Measurements from ENCODE around the gene RDH8.

DNA sequence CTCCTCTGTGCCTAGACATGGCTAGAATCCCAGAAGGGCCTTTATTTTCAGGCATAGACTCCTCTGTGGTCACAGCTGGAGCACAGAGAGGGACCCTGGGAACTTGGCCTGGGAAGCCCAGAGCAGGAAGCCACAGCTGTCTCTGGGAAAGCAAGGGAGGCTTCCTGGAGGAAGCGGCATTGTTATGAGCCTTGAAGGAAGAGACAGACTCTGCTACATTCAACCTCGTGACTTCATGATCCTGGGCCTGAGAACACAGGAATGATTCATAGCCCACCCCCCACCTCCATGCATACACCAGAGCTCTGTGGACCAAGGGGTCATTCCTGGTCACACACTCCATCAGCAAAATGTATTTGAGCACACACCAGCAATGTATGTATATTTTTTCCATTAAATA, 8.6 kb downstream of the RDH8 start:
- no peak for TF ChIP-seq POLR2A (IDR thresholded peaks at IDR 0.05)
- TF ChIP-seq, protein P1, sequence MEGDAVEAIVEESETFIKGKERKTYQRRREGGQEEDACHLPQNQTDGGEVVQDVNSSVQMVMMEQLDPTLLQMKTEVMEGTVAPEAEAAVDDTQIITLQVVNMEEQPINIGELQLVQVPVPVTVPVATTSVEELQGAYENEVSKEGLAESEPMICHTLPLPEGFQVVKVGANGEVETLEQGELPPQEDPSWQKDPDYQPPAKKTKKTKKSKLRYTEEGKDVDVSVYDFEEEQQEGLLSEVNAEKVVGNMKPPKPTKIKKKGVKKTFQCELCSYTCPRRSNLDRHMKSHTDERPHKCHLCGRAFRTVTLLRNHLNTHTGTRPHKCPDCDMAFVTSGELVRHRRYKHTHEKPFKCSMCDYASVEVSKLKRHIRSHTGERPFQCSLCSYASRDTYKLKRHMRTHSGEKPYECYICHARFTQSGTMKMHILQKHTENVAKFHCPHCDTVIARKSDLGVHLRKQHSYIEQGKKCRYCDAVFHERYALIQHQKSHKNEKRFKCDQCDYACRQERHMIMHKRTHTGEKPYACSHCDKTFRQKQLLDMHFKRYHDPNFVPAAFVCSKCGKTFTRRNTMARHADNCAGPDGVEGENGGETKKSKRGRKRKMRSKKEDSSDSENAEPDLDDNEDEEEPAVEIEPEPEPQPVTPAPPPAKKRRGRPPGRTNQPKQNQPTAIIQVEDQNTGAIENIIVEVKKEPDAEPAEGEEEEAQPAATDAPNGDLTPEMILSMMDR (IDR thresholded peaks at IDR 0.05) = no peak
